8988T (cell line): Measurements from ENCODE around the gene TTYH2.
"Not testable (repeated sequence)": the region's sequence is repeated elsewhere in the genome, so short reads cannot be mapped to it uniquely, and the experiment has no call there.

Experiments
- DNase-seq: peaks from one replicate; pipeline ENCODE4 v3.0.0; 2011

The TTYH2 gene

GRCh38 chr17:74270333-74270732 is 57.0 kb downstream of the TTYH2 start:
- DNase-seq, result no peak

- no peak for DNase-seq
Measured at GRCh38 chr17:74271281-74271680, 57.9 kb downstream of the TTYH2 start.

- DNase-seq, result no peak
Measured at GRCh38 chr17:74271901-74272561, 58.7 kb downstream of the TTYH2 start.

DNA sequence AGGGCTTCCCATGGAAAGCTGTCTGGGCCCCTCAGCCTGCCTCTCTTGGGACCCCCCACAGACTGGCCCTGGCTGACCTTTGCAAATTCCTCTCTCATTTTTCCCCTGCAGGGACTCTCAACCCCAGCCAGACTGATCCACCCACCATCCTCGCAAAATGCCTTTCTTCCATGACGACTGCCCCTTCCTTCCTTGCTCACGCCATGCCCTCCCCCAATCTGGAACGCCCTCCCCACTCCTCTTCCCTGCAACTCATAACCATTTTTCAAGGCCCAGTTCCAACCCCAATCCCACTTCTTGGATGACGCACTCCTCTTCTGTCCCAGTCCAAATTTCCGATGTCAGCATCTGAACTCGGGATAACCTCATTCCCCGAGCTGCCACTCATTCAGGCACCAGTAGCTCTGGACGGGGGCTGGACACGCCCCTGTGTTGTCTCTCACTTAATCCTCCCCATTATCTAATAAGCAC is 59.4 kb downstream of the TTYH2 start:
- DNase-seq, result no peak

DNA sequence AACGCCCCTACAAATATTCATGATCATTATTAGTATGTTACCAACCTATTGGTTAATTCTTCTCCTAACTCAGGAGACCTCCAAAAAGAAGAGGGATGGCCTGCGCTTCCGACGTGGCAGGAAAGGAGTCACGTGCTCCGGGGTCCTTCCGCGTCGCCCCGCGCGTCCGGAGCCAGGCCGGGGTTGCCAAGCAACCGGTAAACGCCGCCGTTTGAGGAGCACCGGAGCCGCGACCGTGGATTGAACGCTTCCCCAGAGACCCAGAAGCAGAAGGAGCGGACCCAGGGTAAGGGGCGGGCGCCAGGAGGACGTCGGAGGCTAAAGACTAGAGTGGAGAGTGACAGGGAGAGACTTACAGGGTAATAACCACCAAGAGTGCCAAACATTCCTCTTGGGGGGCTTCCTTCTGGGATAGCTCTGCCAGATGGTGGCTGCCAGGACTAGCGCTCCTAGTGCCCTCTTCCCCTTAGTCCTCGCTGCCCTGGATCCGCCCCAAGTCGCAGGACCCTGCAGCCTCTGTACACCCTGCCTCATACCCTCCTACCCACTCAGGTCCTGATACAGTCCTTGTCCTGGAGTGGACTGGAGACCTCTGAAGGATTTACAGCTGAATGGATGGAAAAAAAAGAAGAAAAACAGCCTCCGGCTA is 60.8 kb downstream of the TTYH2 start, which contains the start of gene DNAI2:
TSS of gene DNAI2 (plus strand) at position 175 of the 649 bp plus-strand sequence. CDS start 7,584 bp downstream, outside the sequence.
- no peak for DNase-seq

DNA sequence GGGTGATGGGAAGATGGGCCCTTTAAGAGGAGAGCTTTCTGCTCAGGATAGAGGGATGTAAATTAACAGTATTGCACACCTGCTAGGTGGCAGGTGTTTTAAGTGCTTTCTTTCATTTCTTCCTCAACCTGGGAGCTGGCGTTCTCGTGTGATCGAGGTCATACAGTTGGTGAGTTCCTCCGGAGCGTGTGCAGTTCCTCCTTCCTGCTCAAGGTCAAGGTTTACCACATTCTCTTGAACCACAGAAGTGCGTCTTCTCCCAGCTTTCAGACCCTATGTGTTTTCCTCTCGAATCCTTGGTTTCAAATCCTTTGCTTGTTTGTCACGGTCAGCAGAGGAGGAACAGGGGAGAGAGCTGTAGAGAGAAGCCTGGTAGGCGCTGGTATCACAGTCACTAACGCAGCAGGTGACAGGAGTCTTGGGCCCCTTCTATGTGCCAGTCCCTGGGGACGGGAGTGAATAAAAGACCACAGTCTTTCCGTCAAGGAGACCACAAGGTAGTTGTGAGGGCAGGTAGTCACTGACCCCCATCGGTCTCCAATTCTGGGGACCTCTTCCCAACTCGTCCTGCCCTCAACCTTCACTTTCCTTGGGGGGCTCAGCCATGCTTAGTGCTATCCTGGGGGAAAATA is 61.5 kb downstream of the TTYH2 start:
- no peak for DNase-seq

DNA sequence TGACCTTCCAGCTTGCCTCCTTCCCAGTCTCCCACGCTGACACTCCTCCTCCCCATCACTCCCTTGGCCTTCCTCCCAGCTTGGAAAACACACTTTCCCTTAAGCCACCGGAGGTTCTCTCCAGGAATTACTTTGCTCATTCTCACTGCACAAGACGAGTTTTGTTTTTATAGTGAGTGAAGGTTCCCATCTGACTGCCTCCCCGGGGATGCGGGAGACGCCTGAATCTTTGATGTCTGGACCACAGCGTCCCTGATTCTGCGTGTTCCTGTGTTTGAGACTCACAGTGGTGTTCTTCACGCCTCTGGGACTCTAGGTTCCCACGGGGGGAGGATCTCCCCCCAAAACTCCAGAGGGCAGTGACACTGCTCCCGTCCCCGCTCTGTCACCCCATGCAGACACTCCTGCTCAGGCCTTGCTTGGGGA is 62.7 kb downstream of the TTYH2 start:
- DNase-seq, result no peak

GRCh38 chr17:74276541-74277009 is 63.2 kb downstream of the TTYH2 start:
- no peak for DNase-seq

GRCh38 chr17:74277935-74278334 is 64.6 kb downstream of the TTYH2 start:
- DNase-seq, result no peak

GRCh38 chr17:74279617-74280016 is 66.2 kb downstream of the TTYH2 start:
- not testable (repeated sequence) for DNase-seq

DNA sequence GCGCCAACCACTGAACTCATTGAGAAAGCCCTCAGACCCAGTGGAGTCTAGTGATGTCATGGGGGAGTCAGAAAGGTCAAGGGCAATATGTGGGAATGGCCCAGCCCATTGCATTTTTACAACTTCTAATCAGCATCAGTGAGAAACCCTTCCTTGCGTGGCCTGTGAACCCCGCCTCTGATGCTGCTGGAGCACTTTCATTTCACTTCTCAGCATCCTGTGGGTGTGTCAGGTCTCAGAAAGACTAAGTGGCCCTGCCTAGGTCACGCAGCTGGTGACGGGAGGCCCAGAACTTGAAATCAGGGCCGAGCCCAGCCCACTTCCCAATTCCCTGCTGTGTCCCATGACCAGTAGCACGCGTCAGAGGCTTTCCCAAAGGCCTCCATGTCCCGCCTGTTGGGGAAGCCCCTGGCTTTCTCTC is 66.7 kb downstream of the TTYH2 start:
- DNase-seq, result no peak

DNA sequence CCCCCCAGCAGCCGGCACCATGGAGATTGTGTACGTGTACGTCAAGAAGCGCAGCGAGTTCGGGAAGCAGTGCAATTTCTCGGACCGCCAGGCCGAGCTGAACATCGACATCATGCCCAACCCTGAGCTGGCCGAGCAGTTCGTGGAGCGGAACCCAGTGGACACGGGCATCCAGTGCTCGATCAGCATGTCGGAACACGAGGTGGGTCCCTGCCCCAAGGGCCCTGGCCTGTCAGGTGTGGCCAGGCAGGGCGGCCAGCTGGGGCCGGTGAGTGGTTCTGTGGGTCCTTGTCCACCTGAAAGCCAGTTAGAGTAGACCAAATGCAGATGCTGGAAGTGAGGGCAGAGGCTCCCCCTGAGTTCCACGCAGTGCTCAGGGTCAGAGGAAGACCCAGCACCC is 68.4 kb downstream of the TTYH2 start:
- no peak for DNase-seq

DNA sequence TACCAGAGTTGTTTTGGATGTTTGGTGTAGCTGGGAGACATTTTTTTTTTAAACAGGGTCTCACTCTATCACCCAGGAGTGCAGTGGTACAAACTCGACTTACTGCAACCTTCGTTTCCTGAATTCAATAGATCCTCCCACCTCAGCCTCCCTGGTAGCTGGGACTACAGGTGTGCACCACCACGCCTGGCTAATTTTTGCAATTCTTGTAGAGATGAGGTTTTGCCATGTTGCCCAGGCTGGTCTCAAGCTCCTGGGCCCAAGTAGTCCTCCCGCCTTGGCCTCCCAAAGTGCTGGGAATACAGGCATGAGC is 68.9 kb downstream of the TTYH2 start:
- not testable (repeated sequence) for DNase-seq

DNA sequence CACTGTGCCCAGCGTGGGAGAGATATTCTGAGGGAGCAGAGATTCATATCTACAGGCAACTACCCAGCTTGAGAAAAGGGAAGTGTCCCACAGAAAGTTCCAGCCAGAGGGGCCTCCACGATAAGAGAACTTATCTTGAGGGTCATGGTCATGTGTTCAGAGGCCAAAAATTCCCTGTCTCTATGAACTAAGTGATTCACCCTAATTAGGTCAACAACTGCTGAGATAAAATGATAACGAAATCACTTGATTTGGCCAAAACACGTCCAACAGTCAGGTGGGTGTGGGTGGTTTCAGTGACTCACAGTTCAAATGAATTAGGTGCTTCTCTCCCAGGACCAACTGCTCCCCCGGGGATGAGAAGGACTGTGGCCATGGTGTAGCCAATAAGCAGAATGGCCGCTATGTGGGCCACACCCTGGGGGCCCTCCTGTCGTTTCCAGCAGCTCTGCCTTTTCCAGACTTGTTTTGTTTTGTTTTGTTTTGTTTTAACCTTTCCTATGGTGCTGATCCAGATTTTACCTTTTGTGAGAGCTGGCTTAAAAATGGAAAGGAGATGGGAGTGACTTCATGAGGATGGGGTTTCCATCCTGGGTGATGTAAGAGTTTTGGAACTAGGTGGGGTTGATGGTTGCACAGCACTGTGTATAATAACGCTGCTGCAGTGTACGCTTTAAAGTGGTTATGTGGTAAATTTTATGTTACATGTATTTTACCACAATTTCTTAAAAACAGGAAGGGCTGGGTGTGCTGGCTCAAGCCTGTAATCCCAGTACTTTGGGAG is 69.4 kb downstream of the TTYH2 start:
- no peak for DNase-seq

GRCh38 chr17:74283371-74283673 is 70.0 kb downstream of the TTYH2 start:
- no peak for DNase-seq

GRCh38 chr17:74287031-74287602 is 73.7 kb downstream of the TTYH2 start:
- DNase-seq, result no peak

GRCh38 chr17:74288785-74289184 is 75.4 kb downstream of the TTYH2 start:
- no peak for DNase-seq

- no peak for DNase-seq
Measured at GRCh38 chr17:74289688-74290087, 76.3 kb downstream of the TTYH2 start.

GRCh38 chr17:74290340-74290739 is 77.0 kb downstream of the TTYH2 start:
- no peak for DNase-seq

DNA sequence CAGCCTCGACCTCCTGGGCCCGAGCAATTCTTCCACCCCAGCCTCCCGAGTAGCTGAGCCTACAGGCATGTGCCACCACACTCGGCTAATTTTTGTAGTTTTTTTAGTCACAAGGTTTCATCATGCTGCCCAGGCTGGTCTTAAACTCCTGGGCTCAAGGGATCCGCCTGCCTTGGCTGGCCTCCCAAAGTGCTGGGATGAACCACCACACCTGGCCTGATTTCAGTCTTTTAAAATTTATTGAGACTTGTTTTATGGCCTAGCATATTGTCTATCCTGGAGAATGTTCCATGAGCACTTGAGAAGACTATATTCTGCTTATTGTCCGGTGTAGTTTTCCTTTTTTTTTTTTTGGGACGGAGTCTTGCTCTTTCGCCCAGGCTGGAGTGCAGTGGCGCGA is 79.1 kb downstream of the TTYH2 start:
- no peak for DNase-seq

GRCh38 chr17:74295625-74296547 is 82.5 kb downstream of the TTYH2 start:
- DNase-seq, result no peak

DNA sequence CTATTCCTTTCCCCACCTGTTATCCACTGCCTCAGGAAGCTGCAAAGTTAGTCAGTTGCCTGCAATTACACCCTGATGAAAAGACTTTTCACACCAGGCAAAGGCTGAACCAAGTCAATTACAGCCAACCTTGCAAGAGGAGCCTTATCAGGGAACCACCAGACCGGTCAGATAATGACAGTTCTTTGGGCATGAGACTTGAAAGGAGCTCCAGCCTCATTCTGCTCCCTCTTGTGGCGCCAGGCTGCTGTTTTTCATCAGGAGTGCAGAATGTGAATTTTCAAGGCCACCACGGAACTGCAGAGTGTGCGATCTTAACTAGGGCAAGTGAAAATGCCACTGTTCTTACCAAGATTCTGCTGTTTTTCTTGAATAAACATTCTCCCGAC is 83.2 kb downstream of the TTYH2 start:
- DNase-seq, result no peak
